SK-N-SH treated with all-trans-retinoic acid at 6 μM for 48 hours (cell line): Measurements from ENCODE around the gene CDH4.

Experiments
- RARB ChIP-seq: fragments of 250-450 bp; sonication (Bioruptor Pico); IDR thresholded peaks from 2 replicates; pipeline ENCODE4 v1.8.0; 2021; ENCODE audit warnings: mild to moderate bottlenecking, moderate library complexity
- ZFP3 ChIP-seq: fragments of 250-450 bp; sonication (Bioruptor Pico); IDR thresholded peaks from 2 replicates; pipeline ENCODE4 v1.5.0; 2020; ENCODE audit warnings: mild to moderate bottlenecking, moderate library complexity
- ZFP30 ChIP-seq: fragments of 450-650 bp; formaldehyde crosslinking; IDR thresholded peaks from 2 replicates; pipeline ENCODE4 v1.5.0; 2022; ENCODE audit warnings: mild to moderate bottlenecking, moderate library complexity
- ZNF565 ChIP-seq: fragments of 450-650 bp; formaldehyde crosslinking; conservative IDR thresholded peaks from 2 replicates; pipeline ENCODE4 v1.5.0; 2020; ENCODE audit warnings: low read depth, mild to moderate bottlenecking, moderate library complexity

DNA sequence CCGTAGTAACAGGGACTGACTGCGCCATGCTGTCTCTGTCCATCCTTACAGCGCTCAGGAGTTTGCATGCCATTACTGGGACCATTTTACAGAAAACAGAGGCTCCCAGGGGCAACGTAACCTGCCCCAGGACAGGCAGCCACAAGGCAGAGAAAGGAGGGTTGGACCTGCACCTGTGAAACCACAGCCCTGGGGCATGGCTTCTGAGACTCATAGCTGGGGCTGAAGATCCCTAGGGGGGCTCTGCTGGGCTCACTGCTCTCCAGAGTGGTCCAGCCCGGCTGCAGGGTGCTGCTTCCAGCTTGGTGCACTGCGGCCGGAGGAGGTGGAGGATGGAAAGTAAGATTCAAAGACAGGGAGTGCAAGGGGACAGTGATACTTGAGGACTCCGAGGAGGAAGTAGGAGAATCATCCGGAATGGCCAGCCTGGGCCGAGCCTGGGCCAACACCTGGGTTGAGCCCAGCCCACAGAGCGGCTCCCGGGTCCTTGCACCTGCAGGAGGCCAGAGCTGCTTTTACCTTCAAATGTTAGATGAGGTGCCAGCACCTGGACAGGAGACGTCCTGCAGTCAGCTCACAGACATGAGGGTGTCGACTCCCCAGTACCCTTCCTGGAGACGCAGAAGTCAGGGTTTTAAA is 183.2 kb downstream of the CDH4 start:
- TF ChIP-seq ZNF565 (CRISPR knock-in tag) (no peak), ZFP3 (no peak), RARB (CRISPR knock-in tag) (no peak), ZFP30 (CRISPR knock-in tag) (no peak)
